ENCODE measurements around the gene SPACA4. TPM values are rescaled to one million over a fixed set of nuclear protein-coding genes. Genes with fewer than 3 reads are reported as not detected.

The SPACA4 gene
- polyA plus RNA-seq, 1 donor (not counting 4 experiments of a cell fraction or from before 2014, with no cell fraction given) = 0.08 TPM

- no peak for FAIRE-seq
- Histone ChIP-seq H3K27ac (ENCODE audit: control insufficient read depth, insufficient read depth, low read length) (no peak overlapping the region), H3K79me2 (ENCODE audit: control insufficient read depth, insufficient read depth, low read length) (no peaks in the 10 kb centered on the region), H3K4me3 (ENCODE audit: control insufficient read depth in 2 of 3, extremely low read depth in 1 of 3, insufficient read depth in 2 of 3, low read depth in 1 of 3, low read length in 3 of 3) (no peak overlapping the region), H3K9me3 (ENCODE audit: control insufficient read depth, low read depth, low read length) (no peaks in the 10 kb centered on the region), H3K9ac (ENCODE audit: control insufficient read depth, extremely low read depth, insufficient read depth, low read length) (no peak overlapping the region), H2AFZ (ENCODE audit: control insufficient read depth, low read length) (no peak overlapping the region), H3K36me3 (ENCODE audit: control insufficient read depth in 2 of 2, extremely low read depth in 1 of 2, insufficient read depth in 2 of 2, low read length in 2 of 2) (no peaks in the 10 kb centered on the region), H3K4me1 (ENCODE audit: control insufficient read depth, extremely low read depth, insufficient read depth, low read length) (peaks cover 4% of the 10 kb centered on the region), H3K27me3 (ENCODE audit: control insufficient read depth, extremely low read depth, insufficient read depth, low read length) (no peaks in the 10 kb centered on the region), H3K4me2 (ENCODE audit: control insufficient read depth, extremely low read depth, insufficient read depth, low read depth, low read length) (no peak overlapping the region), H4K20me1 (ENCODE audit: control insufficient read depth, extremely low read depth, insufficient read depth, low read length) (no peaks in the 10 kb centered on the region), H3K9me1 (ENCODE audit: control insufficient read depth, extremely low read depth, insufficient read depth, low read length) (no peaks in the 10 kb centered on the region)
- TF ChIP-seq EZH2 (IDR thresholded peaks at IDR 0.05; ENCODE audit: low read length) (no peak), CTCF (optimal IDR thresholded peaks at IDR 0.05 in 1 of 3, IDR thresholded peaks at IDR 0.05 in 1 of 3, conservative IDR thresholded peaks at IDR 0.05 in 1 of 3; ENCODE audit: extremely low read depth in 1 of 3, insufficient read depth in 2 of 3, low read length in 3 of 3) (no peak)
- dilution Hi-C loops (cut with MboI; ENCODE audit: extremely low pct_ligation_motif_present, low sequenced_read_pairs) = no loop called here
- DNase-seq (ENCODE audit: low read depth, low spot score) = no peak
Observed at GRCh38 chr19:48582168-48582567, 24.4 kb upstream of the SPACA4 start.

GRCh38 chr19:48587387-48587786 lies 19.2 kb upstream of the SPACA4 start:
- Histone ChIP-seq H3K79me2 (ENCODE audit: control insufficient read depth, insufficient read depth, low read length) (no peaks in the 10 kb centered on the region), H3K4me2 (ENCODE audit: control insufficient read depth, extremely low read depth, insufficient read depth, low read depth, low read length) (no peak overlapping the region), H3K9me1 (ENCODE audit: control insufficient read depth, extremely low read depth, insufficient read depth, low read length) (no peaks in the 10 kb centered on the region), H3K36me3 (ENCODE audit: control insufficient read depth in 2 of 2, extremely low read depth in 1 of 2, insufficient read depth in 2 of 2, low read length in 2 of 2) (no peaks in the 10 kb centered on the region), H3K9ac (ENCODE audit: control insufficient read depth, extremely low read depth, insufficient read depth, low read length) (no peak overlapping the region), H4K20me1 (ENCODE audit: control insufficient read depth, extremely low read depth, insufficient read depth, low read length) (no peaks in the 10 kb centered on the region), H3K9me3 (ENCODE audit: control insufficient read depth, low read depth, low read length) (no peaks in the 10 kb centered on the region), H3K27ac (ENCODE audit: control insufficient read depth, insufficient read depth, low read length) (no peak overlapping the region), H3K4me1 (ENCODE audit: control insufficient read depth, extremely low read depth, insufficient read depth, low read length) (peaks cover 14% of the 10 kb centered on the region), H3K27me3 (ENCODE audit: control insufficient read depth, extremely low read depth, insufficient read depth, low read length) (no peaks in the 10 kb centered on the region), H2AFZ (ENCODE audit: control insufficient read depth, low read length) (no peak overlapping the region), H3K4me3 (ENCODE audit: control insufficient read depth in 2 of 3, extremely low read depth in 1 of 3, insufficient read depth in 2 of 3, low read depth in 1 of 3, low read length in 3 of 3) (no peak overlapping the region)
- FAIRE-seq = no peak
- dilution Hi-C loops (cut with MboI; ENCODE audit: extremely low pct_ligation_motif_present, low sequenced_read_pairs) = no loop called here
- no peak for DNase-seq (ENCODE audit: low read depth, low spot score)
- no peak for TF ChIP-seq EZH2 (IDR thresholded peaks at IDR 0.05; ENCODE audit: low read length)
- no peak for TF ChIP-seq CTCF (optimal IDR thresholded peaks at IDR 0.05 in 1 of 3, IDR thresholded peaks at IDR 0.05 in 1 of 3, conservative IDR thresholded peaks at IDR 0.05 in 1 of 3; ENCODE audit: extremely low read depth in 1 of 3, insufficient read depth in 2 of 3, low read length in 3 of 3)
